ENCODE results near the gene SMARCC1.
"Not testable (repeated sequence)": the region's sequence is repeated elsewhere in the genome, so short reads cannot be mapped to it uniquely, and the experiment has no call there.

Gene SMARCC1

DNA sequence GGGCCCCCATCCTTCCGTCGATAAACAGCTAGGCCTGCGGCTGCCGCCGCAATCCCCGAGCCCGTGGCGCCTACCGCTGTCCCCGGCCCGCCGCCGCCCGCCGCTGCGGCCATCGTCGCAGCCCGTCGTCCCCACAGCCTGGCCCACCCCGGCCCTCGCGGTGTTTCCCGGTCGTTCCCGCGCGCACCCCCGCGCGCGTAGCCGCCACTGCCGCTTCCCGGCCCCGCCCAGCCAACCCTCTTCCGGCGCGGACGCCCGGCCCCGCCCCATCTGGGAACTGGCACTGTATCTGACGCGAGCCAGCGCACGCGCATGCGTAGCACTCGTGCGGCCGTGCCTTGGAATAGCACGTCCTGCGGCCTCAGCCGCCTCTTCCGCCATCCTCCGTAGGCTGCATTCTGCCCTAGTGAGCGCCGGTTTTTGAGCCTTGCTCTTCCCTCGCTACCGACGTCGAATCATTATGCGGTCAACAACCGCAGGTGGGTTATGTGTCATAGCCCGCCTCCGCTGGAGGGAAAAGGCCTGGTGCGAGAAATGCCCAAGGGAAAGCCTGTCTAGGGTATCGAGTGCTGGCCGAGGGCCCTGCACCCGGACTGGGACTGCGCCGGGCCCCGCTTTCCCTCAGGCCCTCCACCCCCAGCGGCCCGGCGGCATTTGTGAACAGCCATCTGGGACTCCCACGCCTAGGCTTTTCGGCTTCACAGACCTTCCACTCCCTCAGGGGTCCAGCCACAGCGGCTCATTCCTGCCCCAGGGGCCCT is at the start of gene SMARCC1:
SMARCC1 (minus strand) TSS at position 209 of the 761 bp plus-strand sequence; CDS start at position 113, 96 bp downstream.
- DNase-seq (ENCODE audit: low read depth) = peak; percentile 91

- DNase-seq (ENCODE audit: low read depth) = not testable (repeated sequence)
Measured at GRCh38 chr3:47829482-47829881, 47.8 kb upstream of the SMARCC1 start.

GRCh38 chr3:47825590-47825989 is 43.9 kb upstream of the SMARCC1 start:
- DNase-seq (ENCODE audit: low read depth) = no peak

DNA sequence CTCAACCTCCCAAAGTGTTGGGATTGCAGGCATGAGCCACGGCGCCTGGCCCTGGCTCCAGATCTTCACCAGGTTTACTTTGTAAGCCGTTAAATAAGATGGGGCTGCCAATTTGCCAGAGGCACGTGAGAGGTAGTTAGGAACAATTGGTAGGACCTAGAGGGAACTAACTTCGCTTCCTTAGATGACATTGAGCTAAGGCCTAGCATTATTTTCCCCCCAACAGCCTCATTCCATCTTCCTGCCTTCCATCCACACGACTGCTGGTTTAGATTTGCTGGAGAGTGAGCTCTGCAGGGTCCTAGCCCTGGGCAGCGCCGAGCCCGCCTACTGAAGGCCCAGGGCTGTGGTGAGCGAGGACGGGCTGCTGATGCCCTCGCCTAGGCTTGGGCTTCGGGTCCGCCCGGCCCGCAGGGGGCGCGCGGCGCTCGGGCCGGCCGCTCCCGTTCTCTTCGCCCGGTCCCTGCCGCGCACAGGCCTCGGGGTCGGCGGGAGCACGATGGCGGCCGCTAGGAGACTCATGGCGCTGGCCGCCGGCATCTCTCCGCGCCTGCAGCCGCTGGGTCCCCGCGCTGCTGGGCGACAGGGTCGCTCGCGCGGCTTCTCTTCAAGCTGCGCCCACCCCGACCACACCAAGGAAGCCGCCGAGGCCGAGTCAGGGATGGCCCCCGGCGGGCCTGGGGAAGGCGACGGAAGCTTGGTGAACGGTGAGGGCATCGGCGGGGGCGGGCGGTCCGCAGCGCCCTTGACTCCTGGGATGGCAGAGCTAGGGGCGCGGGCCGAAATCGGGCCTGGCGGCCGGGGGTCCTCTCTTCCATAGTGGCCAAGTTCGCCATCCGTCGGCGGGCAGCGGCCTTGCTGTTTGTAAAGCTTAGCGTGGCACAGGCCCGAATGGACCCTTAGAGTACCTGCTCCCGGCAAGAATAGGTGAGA is 43.1 kb upstream of the SMARCC1 start:
- DNase-seq (ENCODE audit: low read depth) = peak; percentile 40

- no peak for DNase-seq (ENCODE audit: low read depth)
Measured at GRCh38 chr3:47817609-47818008, 35.9 kb upstream of the SMARCC1 start.

GRCh38 chr3:47813551-47814177 is 32.0 kb upstream of the SMARCC1 start:
- no peak for DNase-seq (ENCODE audit: low read depth)

DNA sequence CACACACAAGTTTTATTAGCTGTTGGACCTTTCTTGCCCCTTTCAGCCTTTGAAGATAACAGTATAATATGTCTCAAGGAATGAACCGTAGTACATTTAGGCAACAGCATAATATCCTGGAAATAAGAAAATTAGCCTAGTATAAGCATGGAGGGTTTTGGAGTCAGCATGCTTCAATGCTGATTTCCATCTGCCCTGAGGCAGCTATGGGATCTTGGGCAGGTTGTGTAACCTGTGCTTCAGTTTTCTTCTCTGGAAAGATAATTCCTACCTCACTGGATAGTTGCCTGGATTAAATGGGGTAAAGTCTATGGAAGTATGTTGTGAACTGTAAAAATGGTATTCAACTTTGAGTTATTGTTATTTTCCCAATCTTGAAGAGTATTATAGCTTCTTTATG is 22.9 kb upstream of the SMARCC1 start:
- no peak for DNase-seq (ENCODE audit: low read depth)

DNA sequence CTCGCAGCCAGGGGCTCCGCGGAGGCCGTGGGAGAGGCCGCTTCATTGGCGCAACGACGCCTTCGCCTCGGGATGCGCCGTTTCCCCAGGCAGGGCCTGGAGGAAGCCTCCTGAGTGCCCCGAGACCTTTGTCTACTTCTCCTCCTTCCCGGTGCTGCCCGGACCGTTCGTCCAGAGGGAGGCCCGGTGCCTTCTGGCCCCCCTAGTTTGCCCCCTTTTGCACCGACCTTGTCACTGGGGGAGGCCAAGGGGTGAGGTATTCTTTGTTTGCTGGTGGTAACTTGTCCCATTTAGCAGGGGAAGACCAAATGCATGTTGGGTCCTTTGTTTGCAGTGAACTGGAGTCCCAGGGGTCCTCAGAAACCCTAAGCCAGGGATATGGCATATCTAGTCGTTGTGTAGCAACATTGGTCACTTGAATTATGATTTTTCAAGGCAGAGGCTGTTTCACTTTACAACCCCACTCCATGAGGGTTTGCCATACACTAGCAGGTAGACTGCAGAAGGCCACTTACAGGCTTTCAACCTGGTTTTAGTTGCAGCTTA is 21.9 kb upstream of the SMARCC1 start:
- no peak for DNase-seq (ENCODE audit: low read depth)

DNA sequence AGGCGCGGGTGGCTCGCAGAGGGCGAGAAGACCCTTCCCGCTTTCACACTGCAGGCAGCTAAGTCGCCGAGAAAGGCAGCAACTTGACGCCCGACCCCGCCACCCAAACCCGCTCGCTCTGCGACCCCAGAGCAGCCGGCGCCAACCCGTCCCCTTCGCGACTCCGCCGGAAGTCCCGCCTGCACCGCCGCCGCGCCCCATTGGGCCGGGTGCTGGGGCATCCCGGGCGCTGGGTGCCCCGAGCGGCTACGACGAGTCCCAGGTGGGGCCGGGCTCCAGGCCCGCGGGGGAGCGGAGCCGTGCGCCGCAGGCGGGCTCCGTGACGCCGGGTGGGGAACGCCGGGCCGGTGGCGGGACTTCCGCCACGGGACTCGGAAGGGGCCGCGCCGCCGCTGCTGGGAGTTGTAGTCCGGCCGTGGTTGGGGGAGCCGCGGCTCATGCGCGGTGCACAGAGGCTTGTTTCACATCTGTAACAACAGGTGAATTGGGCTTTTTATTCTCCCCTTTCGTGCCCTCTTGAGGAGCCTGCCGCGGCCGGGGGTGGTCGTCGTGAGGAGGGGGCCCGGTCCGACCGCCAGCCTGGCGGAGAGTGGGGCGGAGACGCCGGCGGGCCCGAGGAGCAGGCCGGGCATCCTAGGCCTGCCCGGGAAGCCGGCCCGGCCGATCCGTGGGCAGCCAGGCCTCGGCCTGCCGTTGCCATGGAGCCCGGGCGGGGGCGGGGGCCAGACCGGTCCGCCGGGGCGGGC is 21.2 kb upstream of the SMARCC1 start, which contains the start of gene DHX30:
DHX30 (plus strand) TSS at position 405 of the 746 bp plus-strand sequence. CDS start 7,546 bp downstream, outside the sequence.
- DNase-seq (ENCODE audit: low read depth) = peak; percentile 49

GRCh38 chr3:47799733-47800132 is 18.0 kb upstream of the SMARCC1 start:
- no peak for DNase-seq (ENCODE audit: low read depth)

DNA sequence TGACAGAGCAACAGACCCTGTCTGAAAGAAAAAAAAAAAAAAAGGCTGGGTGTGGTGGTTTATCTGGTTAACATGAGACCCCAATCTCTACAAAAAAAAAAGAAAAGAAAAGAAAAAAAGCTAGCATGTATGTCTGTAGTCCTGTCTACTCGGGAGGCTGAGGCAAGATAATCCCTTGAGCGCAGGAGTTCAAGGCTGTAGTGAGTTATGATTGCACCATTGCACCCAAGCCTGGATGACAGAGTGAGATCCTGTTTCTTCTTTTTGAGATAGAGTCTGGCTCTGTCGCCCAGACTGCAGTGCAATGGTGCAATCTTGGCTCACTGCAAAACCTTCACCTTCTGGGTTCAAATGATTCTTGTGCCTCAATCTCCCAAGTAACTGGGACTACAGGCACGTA is 12.9 kb upstream of the SMARCC1 start:
- no peak for DNase-seq (ENCODE audit: low read depth)

GRCh38 chr3:47792699-47793098 is 11.0 kb upstream of the SMARCC1 start:
- DNase-seq (ENCODE audit: low read depth) = no peak

DNA sequence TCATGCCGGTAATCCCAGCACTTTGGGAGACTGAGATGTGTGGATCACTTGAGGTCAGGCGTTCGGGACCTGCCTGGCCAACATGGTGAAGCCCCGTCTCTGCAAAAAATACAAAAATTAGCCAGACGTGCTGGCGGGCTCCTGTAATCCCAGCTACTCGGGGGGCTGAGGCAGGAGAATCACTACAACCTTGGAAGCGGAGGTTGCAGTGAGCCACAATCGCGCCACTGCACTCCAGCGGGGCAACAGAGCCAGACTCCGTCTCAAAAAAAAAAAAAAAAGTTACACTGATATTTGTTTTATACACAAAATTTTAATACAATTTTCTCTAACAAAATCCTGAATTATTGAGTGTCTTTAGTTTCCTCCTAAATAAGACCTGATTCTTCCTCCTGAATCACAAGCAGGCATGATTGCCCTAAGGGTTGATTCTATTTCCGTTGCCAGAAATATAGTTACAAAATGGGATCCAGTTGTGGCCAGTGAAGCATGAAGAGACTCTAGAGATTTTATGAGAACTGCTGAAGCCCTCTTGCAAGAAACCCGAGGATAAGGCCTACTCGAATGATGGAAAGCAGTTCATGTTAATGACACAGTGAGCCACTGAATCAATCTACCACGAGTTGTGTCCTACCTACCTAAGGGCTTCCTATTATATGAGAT is 9.6 kb upstream of the SMARCC1 start:
- DNase-seq (ENCODE audit: low read depth) = no peak

DNA sequence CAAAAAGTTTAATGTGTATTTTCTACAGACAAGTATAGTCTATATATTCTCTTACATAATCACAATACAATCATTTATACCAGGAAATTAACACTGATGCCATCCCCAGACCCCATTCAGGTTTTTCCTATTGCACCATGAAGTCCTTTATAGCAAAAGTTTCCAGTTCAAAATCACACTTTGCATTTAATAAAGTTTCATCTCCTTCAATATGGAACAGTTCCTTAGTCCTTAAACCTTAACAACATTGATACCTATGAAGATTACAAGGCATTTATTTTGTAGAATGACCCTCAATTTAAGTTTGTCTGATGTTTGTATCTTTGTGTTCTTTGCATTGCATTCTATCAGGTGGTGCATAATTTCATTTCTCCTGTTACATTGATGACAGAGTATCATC is 2.0 kb upstream of the SMARCC1 start:
- no peak for DNase-seq (ENCODE audit: low read depth)

GRCh38 chr3:47782446-47783308 is 984 bp upstream of the SMARCC1 start:
- no peak for DNase-seq (ENCODE audit: low read depth)

DNA sequence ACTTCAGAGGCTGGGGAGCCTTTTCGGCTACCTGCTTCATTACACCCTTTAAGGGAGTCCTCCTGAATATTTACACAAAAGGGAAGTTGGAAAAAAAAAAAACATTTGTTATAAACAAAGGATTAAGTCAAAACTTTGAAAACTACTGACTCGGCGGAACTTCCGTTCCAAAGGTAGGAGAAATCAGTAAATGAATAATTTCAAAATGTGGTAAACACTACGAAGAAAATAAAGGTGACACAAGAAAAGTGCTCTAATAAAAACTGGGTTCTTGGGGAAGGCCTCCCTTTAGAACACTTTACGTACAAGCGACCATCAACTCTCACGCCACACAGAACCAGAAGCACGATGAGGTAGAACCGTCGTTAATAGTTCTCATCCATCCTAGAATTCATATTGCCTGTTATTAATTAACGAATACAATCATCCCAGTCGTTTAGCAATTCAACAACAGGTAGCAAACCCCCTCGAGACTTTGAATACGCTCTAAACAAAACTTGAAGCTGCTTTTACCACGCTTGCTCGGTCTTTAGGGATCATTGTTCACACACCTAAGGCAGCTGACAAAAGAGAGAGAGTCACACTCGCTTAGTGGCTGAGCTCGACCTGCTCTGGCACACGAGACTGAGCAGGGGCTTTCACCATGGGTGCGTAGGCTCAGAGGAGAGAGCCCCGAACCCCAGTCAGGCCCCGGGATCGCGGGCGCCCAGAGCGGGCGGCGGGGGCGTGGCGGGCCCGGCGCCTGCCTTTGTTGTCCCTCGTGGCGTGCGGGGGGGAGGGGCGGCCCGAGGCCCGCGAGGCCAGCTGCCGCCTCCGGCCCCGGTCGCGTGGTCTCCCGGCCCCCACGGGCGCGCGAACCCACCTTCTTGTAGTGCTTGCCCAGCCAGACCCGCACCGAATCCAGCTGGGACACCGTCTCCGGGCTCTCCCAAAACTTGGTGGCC is 680 bp downstream of the SMARCC1 start:
- DNase-seq (ENCODE audit: low read depth) = peak; percentile 33

- DNase-seq (ENCODE audit: low read depth) = no peak
Measured at GRCh38 chr3:47778746-47779145, 2.9 kb downstream of the SMARCC1 start.

GRCh38 chr3:47772788-47773187 is 8.9 kb downstream of the SMARCC1 start:
- DNase-seq (ENCODE audit: low read depth) = no peak

DNA sequence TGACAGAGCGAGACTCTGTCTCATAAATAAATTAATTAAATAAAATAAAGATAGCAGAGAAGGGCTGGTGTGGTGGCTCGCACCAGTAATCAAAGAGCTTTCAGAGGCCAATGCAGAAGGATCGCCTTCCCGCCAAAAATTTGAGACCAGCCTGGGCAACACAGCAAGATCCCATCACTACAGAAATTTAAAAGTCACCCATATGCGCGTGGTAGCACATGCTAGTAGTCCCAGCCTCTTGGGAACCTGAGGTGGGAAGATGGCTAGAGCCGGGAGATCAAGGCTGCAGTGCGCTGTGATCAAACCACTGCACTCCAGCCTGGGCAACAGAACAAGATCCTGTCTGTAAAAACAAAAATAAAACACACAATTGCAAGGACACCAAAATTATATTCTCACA is 9.6 kb downstream of the SMARCC1 start:
- DNase-seq (ENCODE audit: low read depth) = no peak

Measured in HS-5 (cell line).